Esophagus squamous epithelium (tissue), 4 donors: ENCODE results near the gene FEM1C.
"Not testable (repeated sequence)": the region's sequence is repeated elsewhere in the genome, so short reads cannot be mapped to it uniquely, and the experiment has no call there.

Experiments
- CTCF ChIP-seq, 6 experiments: fragments of 450-650 bp in 4 of 6; fragments of 200-600 bp in 2 of 6; sonication (generic) in 2 of 6; IDR thresholded peaks; one replicate each; pipeline ENCODE4 v1.5.1; 2016 to 2019; ENCODE audit warnings: antibody characterized with exemption in 6 of 6, mild to moderate bottlenecking in 4 of 6, moderate library complexity in 4 of 6
- POLR2A ChIP-seq, 4 donors: fragments of 450-650 bp; IDR thresholded peaks; one replicate each; pipeline ENCODE4 v1.6.1; 2017; ENCODE audit warnings: antibody characterized with exemption in 4 of 4, mild to moderate bottlenecking in 4 of 4, moderate library complexity in 3 of 4

GRCh38 chr5:115479166-115479873, 65.3 kb downstream of the FEM1C start:
- TF ChIP-seq CTCF, POLR2A (IDR thresholded peaks at IDR 0.05): not testable (repeated sequence)
